ENCODE results near the gene NCOA7.
"Not testable (repeated sequence)": the region's sequence is repeated elsewhere in the genome, so short reads cannot be mapped to it uniquely, and the experiment has no call there.

Gene NCOA7

GRCh38 chr6:125792172-125792571, 1.4 kb downstream of the NCOA7 start:
- DNase-seq (ENCODE audit: low read depth in 3 of 3), result no peak

- DNase-seq (ENCODE audit: low read depth in 3 of 3), result no peak
Measured at GRCh38 chr6:125792680-125793079, 1.9 kb downstream of the NCOA7 start.

GRCh38 chr6:125793280-125793679, 2.5 kb downstream of the NCOA7 start:
- DNase-seq (ENCODE audit: low read depth in 3 of 3), result no peak

- no peak for DNase-seq (ENCODE audit: low read depth in 3 of 3)
Measured at GRCh38 chr6:125793863-125794262, 3.1 kb downstream of the NCOA7 start.

- no peak for DNase-seq (ENCODE audit: low read depth in 3 of 3)
Measured at GRCh38 chr6:125794342-125795137, 3.8 kb downstream of the NCOA7 start.

GRCh38 chr6:125795301-125795700, 4.5 kb downstream of the NCOA7 start:
- no peak for DNase-seq (ENCODE audit: low read depth in 3 of 3)

- no peak for DNase-seq (ENCODE audit: low read depth in 3 of 3)
Measured at GRCh38 chr6:125797120-125797885, 6.5 kb downstream of the NCOA7 start.

- DNase-seq (ENCODE audit: low read depth in 3 of 3), result no peak
Measured at GRCh38 chr6:125797886-125798444, 7.2 kb downstream of the NCOA7 start.

GRCh38 chr6:125798734-125799508, 8.2 kb downstream of the NCOA7 start:
- no peak for DNase-seq (ENCODE audit: low read depth in 3 of 3)

- DNase-seq (ENCODE audit: low read depth in 3 of 3), result no peak
Measured at GRCh38 chr6:125802383-125802782, 11.6 kb downstream of the NCOA7 start.

- no peak for DNase-seq (ENCODE audit: low read depth in 3 of 3)
Measured at GRCh38 chr6:125802943-125803377, 12.2 kb downstream of the NCOA7 start.

GRCh38 chr6:125804264-125804663, 13.5 kb downstream of the NCOA7 start:
- no peak for DNase-seq (ENCODE audit: low read depth in 3 of 3)

- DNase-seq (ENCODE audit: low read depth in 3 of 3), result not testable (repeated sequence)
Measured at GRCh38 chr6:125804866-125805425, 14.2 kb downstream of the NCOA7 start.

GRCh38 chr6:125806813-125807212, 16.1 kb downstream of the NCOA7 start:
- no peak for DNase-seq (ENCODE audit: low read depth in 3 of 3)

- DNase-seq (ENCODE audit: low read depth in 3 of 3), result no peak
Measured at GRCh38 chr6:125807293-125807692, 16.5 kb downstream of the NCOA7 start.

- no peak for DNase-seq (ENCODE audit: low read depth in 3 of 3)
Measured at GRCh38 chr6:125808060-125808459, 17.3 kb downstream of the NCOA7 start.

GRCh38 chr6:125808591-125808990, 17.8 kb downstream of the NCOA7 start:
- DNase-seq (ENCODE audit: low read depth in 3 of 3), result no peak

GRCh38 chr6:125809570-125810170, 18.9 kb downstream of the NCOA7 start:
- no peak for DNase-seq (ENCODE audit: low read depth in 3 of 3)

GRCh38 chr6:125810445-125810844, 19.7 kb downstream of the NCOA7 start:
- DNase-seq (ENCODE audit: low read depth in 3 of 3), result no peak

GRCh38 chr6:125811259-125811658, 20.5 kb downstream of the NCOA7 start:
- no peak for DNase-seq (ENCODE audit: low read depth in 3 of 3)

Measured in stimulated activated CD4-positive, alpha-beta T cell treated with anti-CD3 and anti-CD28 coated beads, TNF-alpha, amount 100 ng/mL, for 48 hours (primary cell).